BJ (cell line): ENCODE results near the gene ACO1. TPM values are rescaled to one million over a fixed set of nuclear protein-coding genes. Genes with fewer than 3 reads are reported as not detected.

Experiments
- CTCF ChIA-PET: fragments of 350-600 bp; formaldehyde crosslinking; extraction: SDS; loops from one replicate; lab custom pipeline; 2021; ENCODE audit warnings: antibody characterized with exemption, inconsistent platforms; lab: Yijun Ruan, JAX
- POLR2A ChIA-PET: fragments of 300-600 bp; sonication (Branson Sonifier 250); formaldehyde crosslinking; extraction: SDS; loops from one replicate; lab custom pipeline; 2021; ENCODE audit warnings: antibody characterized with exemption; lab: Charles Lee
- DNase-seq: peaks from one replicate; pipeline ENCODE4 v3.0.0-alpha.2; 2011; ENCODE audit warnings: low read depth
- H3K27me3 ChIP-seq: 2 replicates; pipeline ENCODE4 v1.6.0; 2011; ENCODE audit warnings: low read length; ENCODE audit not compliant: control insufficient read depth, insufficient read depth
- H3K36me3 ChIP-seq: 2 replicates; pipeline ENCODE4 v1.5.1; 2011; ENCODE audit warnings: low read length; ENCODE audit not compliant: control insufficient read depth, insufficient read depth
- H3K4me3 ChIP-seq: 2 replicates; pipeline ENCODE4 v1.5.1; 2011; ENCODE audit warnings: low read depth, mild to moderate bottlenecking, control low read depth, low read length
- CTCF ChIP-seq: IDR thresholded peaks from 2 replicates; pipeline ENCODE4 v1.5.1; 2011; ENCODE audit warnings: low read depth, mild to moderate bottlenecking, control low read depth, inconsistent platforms, low read length, moderate library complexity; ENCODE audit not compliant: insufficient read depth
- polyA plus RNA-seq: library from polyadenylated mRNA; depleted of rRNA; stranded (reverse); fragments of >200 nt; gene quantifications from 2 replicates; pipeline ENCODE4 v1.2.3, GENCODE V29; 2011

Gene ACO1
- polyA plus RNA-seq, 1 experiment = 93.8 TPM

GRCh38 chr9:32412440-32412839 lies 28.0 kb downstream of the ACO1 start:
- Histone ChIP-seq H3K27me3 (no peaks in the 10 kb centered on the region), H3K4me3 (no peak overlapping the region), H3K36me3 (peaks cover 11% of the 10 kb centered on the region)
- POLR2A ChIA-PET = no interaction called here
- DNase-seq = no peak
- no peak for TF ChIP-seq CTCF
- CTCF ChIA-PET = interaction anchor here (0.8 to 2.3 kb wide), 3 partner anchors 11 to 20 kb away, joined by 3 to 9 read pairs (median 4); no protein-coding TSS in a partner anchor

- H3K4me3 ChIP-seq = no peak overlapping the region
- H3K36me3 ChIP-seq = peaks cover 6% of the 10 kb centered on the region
- no peaks in the 10 kb centered on the region for H3K27me3 ChIP-seq
- CTCF ChIA-PET = interaction anchor here (1.0 to 2.3 kb wide), 4 partner anchors 12 to 34 kb away, joined by 3 to 10 read pairs (median 6); no protein-coding TSS in a partner anchor
- no peak for TF ChIP-seq CTCF
- DNase-seq = no peak
- POLR2A ChIA-PET = no interaction called here
Measured at GRCh38 chr9:32413424-32413823, 29.0 kb downstream of the ACO1 start.

GRCh38 chr9:32414856-32415255 lies 30.4 kb downstream of the ACO1 start:
- H3K27me3 ChIP-seq = no peaks in the 10 kb centered on the region
- CTCF ChIA-PET = interaction anchor here (1.1 to 2.1 kb wide), 3 partner anchors 17 to 36 kb away, joined by 3 to 10 read pairs (median 4); no protein-coding TSS in a partner anchor
- POLR2A ChIA-PET = no interaction called here
- no peak for DNase-seq
- no peak overlapping the region for H3K4me3 ChIP-seq
- TF ChIP-seq CTCF = no peak
- H3K36me3 ChIP-seq = peaks cover 4% of the 10 kb centered on the region; the same call in 1 of the 2 replicates

GRCh38 chr9:32419921-32420320 lies 35.5 kb downstream of the ACO1 start:
- POLR2A ChIA-PET = no interaction called here
- no peak for DNase-seq

GRCh38 chr9:32422237-32422806 lies 37.9 kb downstream of the ACO1 start:
- Histone ChIP-seq H3K36me3 (peaks cover 5% of the 10 kb centered on the region), H3K4me3 (no peak overlapping the region), H3K27me3 (no peaks in the 10 kb centered on the region)
- CTCF ChIA-PET = interaction anchor here (1.7 kb wide), 1 partner anchor 10 kb away, joined by 7 read pairs; no protein-coding TSS in a partner anchor
- DNase-seq = no peak
- POLR2A ChIA-PET = no interaction called here
- TF ChIP-seq CTCF = no peak

More at GRCh38 chr9:32419921-32420320, 35.5 kb downstream of the ACO1 start:
- Histone ChIP-seq H3K4me3 (no peak overlapping the region), H3K27me3 (no peaks in the 10 kb centered on the region), H3K36me3 (peaks cover 6% of the 10 kb centered on the region)
- CTCF ChIA-PET = interaction anchor here (1.0 to 2.0 kb wide), 2 partner anchors 10 to 12 kb away, joined by 4 to 8 read pairs; no protein-coding TSS in a partner anchor
- TF ChIP-seq CTCF = no peak
